IMR-90 (cell line): ENCODE measurements around the gene DNAJC2. TPM values are rescaled to one million over a fixed set of nuclear protein-coding genes. Genes with fewer than 3 reads are reported as not detected.

Source experiments
- ATAC-seq: fragments of 200-7000 bp; cut with Tn5 transposase; 2 replicates; pipeline ENCODE4 v1.9.1; 2020; ENCODE audit warnings: low read depth, mild to moderate bottlenecking, moderate library complexity
- BruUV-seq: library from RNA; stranded (reverse); fragments of 400-500 nt; replicated peaks from 2 replicates; lab custom pipeline; 2021; lab: Mats Ljungman, UMichigan
- CTCF ChIA-PET: fragments of 300-600 bp; formaldehyde crosslinking; extraction: SDS; loops from one replicate; lab custom pipeline; 2021; ENCODE audit warnings: antibody characterized with exemption; lab: Yijun Ruan, JAX
- POLR2A ChIA-PET: fragments of 300-600 bp; sonication (Branson Sonifier 250); formaldehyde crosslinking; loops from one replicate; lab custom pipeline; 2022; ENCODE audit warnings: antibody characterized with exemption; ENCODE audit not compliant: unreplicated experiment; lab: Charles Lee
- DNase-seq: peaks from one replicate; pipeline ENCODE4 v3.0.0; 2013
- H2AFZ ChIP-seq: replicated peaks from 2 replicates; pipeline ENCODE3; 2013; ENCODE audit warnings: low read length, mild to moderate bottlenecking; ENCODE audit not compliant: poor library complexity
- H2AK5ac ChIP-seq: 2 replicates; pipeline ENCODE4 v1.6.1; 2013; ENCODE audit warnings: low read depth, low read length, inconsistent platforms
- H2AK9ac ChIP-seq: replicated peaks from 2 replicates; pipeline ENCODE3; 2013; ENCODE audit warnings: mild to moderate bottlenecking, low read depth, low read length, moderate library complexity; ENCODE audit not compliant: poor library complexity
- H2BK120ac ChIP-seq: 2 replicates; pipeline ENCODE4 v1.6.1; 2013; ENCODE audit warnings: low read depth, low read length, inconsistent platforms
- H2BK15ac ChIP-seq: 3 replicates; pipeline ENCODE4 v1.6.1; 2013; ENCODE audit warnings: low read depth, low read length, inconsistent platforms
- H2BK20ac ChIP-seq: 2 replicates; pipeline ENCODE4 v1.6.1; 2013; ENCODE audit warnings: low read depth, mild to moderate bottlenecking, inconsistent platforms, low read length, moderate library complexity
- H2BK5ac ChIP-seq: 2 replicates; pipeline ENCODE4 v1.6.1; 2013; ENCODE audit warnings: mild to moderate bottlenecking, low read depth, low read length, inconsistent platforms; ENCODE audit not compliant: poor library complexity, severe bottlenecking
- H3K14ac ChIP-seq: replicated peaks from 2 replicates; pipeline ENCODE4 v1.6.1; 2013; ENCODE audit warnings: low read depth, low read length, inconsistent platforms
- H3K18ac ChIP-seq: 2 replicates; pipeline ENCODE4 v1.6.1; 2013; ENCODE audit warnings: low read depth, low read length, control low read depth
- H3K23ac ChIP-seq: 2 replicates; pipeline ENCODE4 v1.6.1; 2013; ENCODE audit warnings: low read depth, low read length, inconsistent platforms
- H3K27ac ChIP-seq: 2 replicates; pipeline ENCODE4 v1.5.1; 2013; ENCODE audit warnings: mild to moderate bottlenecking, control low read depth, low read length; ENCODE audit not compliant: insufficient read depth
- H3K27me3 ChIP-seq: 2 replicates; pipeline ENCODE4 v1.6.1; 2013; ENCODE audit warnings: low read length; ENCODE audit not compliant: control insufficient read depth, insufficient read depth
- H3K36me3 ChIP-seq: 2 replicates; pipeline ENCODE4 v1.6.1; 2013; ENCODE audit warnings: low read length, mixed read lengths; ENCODE audit not compliant: control insufficient read depth, insufficient read depth
- H3K4ac ChIP-seq: 2 replicates; pipeline ENCODE4 v1.6.1; 2013; ENCODE audit warnings: low read depth, low read length, inconsistent platforms
- H3K4me1 ChIP-seq: 2 replicates; pipeline ENCODE4 v1.6.1; 2013; ENCODE audit warnings: low read length, mixed read lengths; ENCODE audit not compliant: control insufficient read depth, insufficient read depth
- H3K4me2 ChIP-seq: 2 replicates; pipeline ENCODE4 v1.6.1; 2013; ENCODE audit warnings: low read depth, mild to moderate bottlenecking, control low read depth, low read length, moderate library complexity
- H3K4me3 ChIP-seq: 2 replicates; pipeline ENCODE4 v1.5.1; 2013; ENCODE audit warnings: low read depth, mild to moderate bottlenecking, control low read depth, low read length, moderate library complexity; ENCODE audit not compliant: insufficient read depth
- H3K56ac ChIP-seq: 2 replicates; pipeline ENCODE4 v1.6.1; 2013; ENCODE audit warnings: low read length, inconsistent platforms; ENCODE audit not compliant: insufficient read depth; ENCODE audit errors: extremely low read depth
- H3K79me1 ChIP-seq, 2 experiments: 2 replicates each; pipeline ENCODE4 v1.6.1; 2013; ENCODE audit warnings: low read length in 2 of 2, inconsistent platforms in 1 of 2, low read depth in 1 of 2
- H3K9ac ChIP-seq: 2 replicates; pipeline ENCODE4 v1.6.1; 2013; ENCODE audit warnings: low read depth, low read length, control low read depth
- H3K9me1 ChIP-seq: 2 replicates; pipeline ENCODE4 v1.6.1; 2013; ENCODE audit warnings: low read length, inconsistent platforms; ENCODE audit not compliant: insufficient read depth
- H3K9me3 ChIP-seq: 2 replicates; pipeline ENCODE4 v1.6.1; 2013; ENCODE audit warnings: low read length; ENCODE audit not compliant: control insufficient read depth, insufficient read depth
- H4K20me1 ChIP-seq: 2 replicates; pipeline ENCODE4 v1.6.1; 2013; ENCODE audit warnings: low read length, inconsistent platforms; ENCODE audit not compliant: insufficient read depth
- H4K5ac ChIP-seq: 2 replicates; pipeline ENCODE4 v1.6.1; 2013; ENCODE audit warnings: mild to moderate bottlenecking, low read depth, low read length, control low read depth
- H4K8ac ChIP-seq, 2 experiments: 2 replicates each; pipeline ENCODE4 v1.6.1; 2013; ENCODE audit warnings: low read depth in 2 of 2, low read length in 2 of 2, control low read depth in 1 of 2, inconsistent platforms in 1 of 2
- H4K91ac ChIP-seq: 2 replicates; pipeline ENCODE4 v1.6.1; 2013; ENCODE audit warnings: low read depth, low read length, inconsistent platforms; ENCODE audit not compliant: insufficient read depth
- BHLHE40 ChIP-seq: fragments of 150-350 bp; IDR thresholded peaks from 2 replicates; pipeline ENCODE4 v1.6.1; 2016; ENCODE audit warnings: mild to moderate bottlenecking, low read depth, low read length
- CEBPB ChIP-seq: IDR thresholded peaks from 2 replicates; pipeline ENCODE4 v1.6.1; 2012; ENCODE audit warnings: low read depth, low read length, improper control_type of control experiment
- CHD1 ChIP-seq: IDR thresholded peaks from 2 replicates; pipeline ENCODE4 v1.6.1; 2012; ENCODE audit warnings: low read depth, low read length, improper control_type of control experiment
- CTCF ChIP-seq: conservative IDR thresholded peaks from 2 replicates; pipeline ENCODE4 v1.5.1; 2012; ENCODE audit warnings: mild to moderate bottlenecking, low read depth, low read length, improper control_type of control experiment
- ELK1 ChIP-seq: fragments of 150-350 bp; IDR thresholded peaks from 2 replicates; pipeline ENCODE4 v1.6.1; 2016; ENCODE audit warnings: low read depth, mild to moderate bottlenecking, low read length, moderate library complexity, borderline replicate concordance
- FOS ChIP-seq: fragments of 150-350 bp; IDR thresholded peaks from 2 replicates; pipeline ENCODE4 v1.6.1; 2016; ENCODE audit warnings: low read depth, low read length
- MAFK ChIP-seq: IDR thresholded peaks from 2 replicates; pipeline ENCODE4 v1.6.1; 2012; ENCODE audit warnings: low read depth, low read length, improper control_type of control experiment
- MAZ ChIP-seq: IDR thresholded peaks from 2 replicates; pipeline ENCODE4 v1.6.1; 2012; ENCODE audit warnings: low read depth, mild to moderate bottlenecking, low read length, improper control_type of control experiment, moderate library complexity, borderline replicate concordance
- MXI1 ChIP-seq: IDR thresholded peaks from 2 replicates; pipeline ENCODE4 v1.6.1; 2012; ENCODE audit warnings: low read depth, mild to moderate bottlenecking, low read length, moderate library complexity, borderline replicate concordance
- NFE2L2 ChIP-seq: fragments of 150-350 bp; IDR thresholded peaks from 2 replicates; pipeline ENCODE4 v1.6.1; 2016; ENCODE audit warnings: low read depth, mild to moderate bottlenecking, low read length
- POLR2A ChIP-seq: IDR thresholded peaks from 2 replicates; pipeline ENCODE4 v1.6.1; 2012; ENCODE audit warnings: mild to moderate bottlenecking, low read depth, low read length
- RAD21 ChIP-seq: IDR thresholded peaks from 2 replicates; pipeline ENCODE4 v1.6.1; 2012; ENCODE audit warnings: low read length, improper control_type of control experiment
- RCOR1 ChIP-seq: IDR thresholded peaks from 2 replicates; pipeline ENCODE4 v1.6.1; 2012; ENCODE audit warnings: mild to moderate bottlenecking, low read length, improper control_type of control experiment; ENCODE audit not compliant: insufficient replicate concordance
- RFX5 ChIP-seq: IDR thresholded peaks from 2 replicates; pipeline ENCODE4 v1.8.0; 2012; ENCODE audit warnings: low read depth, mild to moderate bottlenecking, low read length, moderate library complexity
- SMC3 ChIP-seq: fragments of 150-350 bp; IDR thresholded peaks from 2 replicates; pipeline ENCODE4 v1.6.1; 2016; ENCODE audit warnings: low read depth, mild to moderate bottlenecking, antibody characterized with exemption, low read length, moderate library complexity
- USF2 ChIP-seq: fragments of 150-350 bp; IDR thresholded peaks from 2 replicates; pipeline ENCODE4 v1.6.1; 2017; ENCODE audit warnings: mild to moderate bottlenecking, antibody characterized with exemption, low read length, low read depth
- dilution Hi-C: fragments of 300-500 bp; cut with HindIII; formaldehyde crosslinking; loops from one replicate; pipeline ENCODE4 v1.14.3; 2018; ENCODE audit warnings: low sequenced_read_pairs; ENCODE audit not compliant: unreplicated experiment
- in situ Hi-C: fragments of 300-500 bp; cut with MboI; formaldehyde crosslinking; loops from 3 replicates; pipeline ENCODE4 v1.14.3; 2019; ENCODE audit warnings: low sequenced_read_pairs, inconsistent platforms, mixed read lengths
- intact Hi-C: fragments of 100-400 bp; cut with micrococcal nuclease; formaldehyde crosslinking; loops from 2 replicates; pipeline ENCODE4 v1.10.0; 2022
- polyA plus RNA-seq, 3 experiments: library from polyadenylated mRNA; depleted of rRNA; stranded (reverse); fragments of >200 nt; gene quantifications; 2 replicates each; pipeline ENCODE4 v1.2.3, GENCODE V29; 2012; ENCODE audit warnings: low replicate concordance in 1 of 3
- total RNA-seq: library from RNA; depleted of rRNA; stranded (reverse); fragments of >200 nt; gene quantifications from 2 replicates; pipeline ENCODE4 v1.2.3, GENCODE V29; 2012

Gene DNAJC2
- total and polyA plus RNA-seq, 2 of the 4 experiments (the other 2 are of a cell fraction), result 17.5 to 22.4 TPM

- no peak overlapping the region for H2AFZ ChIP-seq
- no peak overlapping the region for H3K4me3 ChIP-seq
- POLR2A ChIA-PET, result no interaction called here
- H4K91ac ChIP-seq, result no peak overlapping the region
- H3K9me3 ChIP-seq, result no peaks in the 10 kb centered on the region
- TF ChIP-seq NFE2L2, result no peak
- TF ChIP-seq MAFK, result no peak
- TF ChIP-seq BHLHE40, result no peak
- TF ChIP-seq POLR2A, result no peak
- TF ChIP-seq RFX5, result no peak
- no peak for TF ChIP-seq ELK1
- no peak for TF ChIP-seq MAZ
- no peak for TF ChIP-seq FOS
- TF ChIP-seq USF2, result no peak
- no peak for TF ChIP-seq SMC3
- no peak for TF ChIP-seq MXI1
- TF ChIP-seq CEBPB, result no peak
- no peak for TF ChIP-seq RCOR1
- TF ChIP-seq CTCF, result no peak
- TF ChIP-seq CHD1, result no peak
- no peak for TF ChIP-seq RAD21
- no peaks in the 10 kb centered on the region for H3K9me1 ChIP-seq
- no peak overlapping the region for H3K18ac ChIP-seq
- H3K4me1 ChIP-seq, result no peaks in the 10 kb centered on the region
- no peak overlapping the region for H3K23ac ChIP-seq
- intact Hi-C loops (no loop called here), dilution Hi-C loops (no loop called here), in situ Hi-C loops (no loop called here)
- H2BK5ac ChIP-seq, result no peak overlapping the region
- no peak overlapping the region for H2BK120ac ChIP-seq
- H2BK20ac ChIP-seq, result no peak overlapping the region
- no TSS peak for BruUV-seq
- no peak overlapping the region for H2AK9ac ChIP-seq
- H3K27ac ChIP-seq, result no peak overlapping the region
- H2AK5ac ChIP-seq, result no peak overlapping the region
- H3K9ac ChIP-seq, result no peak overlapping the region
- no peaks in the 10 kb centered on the region; the same call in 1 of the 2 replicates for H4K20me1 ChIP-seq
- ATAC-seq (no peak), DNase-seq (no peak)
- H3K36me3 ChIP-seq, result peaks cover 55% of the 10 kb centered on the region
- H3K56ac ChIP-seq, result no peak overlapping the region
- no peak overlapping the region for H3K4ac ChIP-seq
- no peak overlapping the region for H4K5ac ChIP-seq
- H2BK15ac ChIP-seq, result no peak overlapping the region
- H3K79me1 ChIP-seq, result peaks cover 0 to 8% of the 10 kb centered on the region in 2 experiments; a peak in 2 of 4 replicates
- no peak overlapping the region for H3K14ac ChIP-seq
- no peak overlapping the region for H4K8ac ChIP-seq
- H3K4me2 ChIP-seq, result no peak overlapping the region
- H3K27me3 ChIP-seq, result no peaks in the 10 kb centered on the region
- CTCF ChIA-PET, result no interaction called here
Measured at GRCh38 chr7:103317009-103317408, 27.6 kb downstream of the DNAJC2 start.
